Panc1 (cell line): ENCODE data around the gene KASH5. TPM values are rescaled to one million over a fixed set of nuclear protein-coding genes. Genes with fewer than 3 reads are reported as not detected.

Experiments
- ATAC-seq: fragments of 200-7000 bp; cut with Tn5 transposase; 2 replicates; pipeline ENCODE4 v1.9.1; 2020; ENCODE audit warnings: mild to moderate bottlenecking, moderate library complexity
- BruUV-seq: library from RNA; stranded (reverse); fragments of 400-500 nt; replicated peaks from 2 replicates; lab custom pipeline; 2021; lab: Mats Ljungman, UMichigan
- CTCF ChIA-PET: fragments of 300-600 bp; sonication (Branson Sonifier 250); formaldehyde crosslinking; loops from one replicate; lab custom pipeline; 2022; ENCODE audit warnings: antibody characterized with exemption; lab: Charles Lee
- POLR2A ChIA-PET: fragments of 300-600 bp; sonication (Branson Sonifier 250); formaldehyde crosslinking; loops from one replicate; lab custom pipeline; 2022; ENCODE audit warnings: antibody characterized with exemption; lab: Charles Lee
- DNase-seq: peaks from one replicate; pipeline ENCODE4 v3.0.0-alpha.2; 2010; ENCODE audit warnings: low read depth, low spot score
- H3K27ac ChIP-seq: 2 replicates; pipeline ENCODE4 v1.5.1; 2011; ENCODE audit warnings: mild to moderate bottlenecking, low read length, inconsistent platforms
- H3K27me3 ChIP-seq: fragments of 200-500 bp; sonication (Bioruptor generic); 2 replicates; pipeline ENCODE4 v1.6.0; 2014; ENCODE audit warnings: low read length, inconsistent platforms; ENCODE audit not compliant: control insufficient read depth, insufficient read depth
- H3K36me3 ChIP-seq: fragments of 200-500 bp; sonication (Bioruptor generic); 2 replicates; pipeline ENCODE4 v1.5.1; 2014; ENCODE audit warnings: inconsistent platforms, mild to moderate bottlenecking, low read length, moderate library complexity; ENCODE audit not compliant: control insufficient read depth, insufficient read depth
- H3K4me1 ChIP-seq: 2 replicates; pipeline ENCODE4 v1.5.1; 2011; ENCODE audit warnings: inconsistent platforms, mild to moderate bottlenecking, low read length, moderate library complexity; ENCODE audit not compliant: control insufficient read depth, insufficient read depth
- H3K4me3 ChIP-seq, 2 experiments: 2 replicates each; pipeline ENCODE4 v1.5.1; 2011 to 2012; ENCODE audit warnings: low read depth in 2 of 2, low read length in 2 of 2, mild to moderate bottlenecking in 2 of 2, inconsistent platforms in 1 of 2, moderate library complexity in 1 of 2
- H3K9me3 ChIP-seq: fragments of 200-500 bp; sonication (Bioruptor generic); 2 replicates; pipeline ENCODE4 v1.5.1; 2014; ENCODE audit warnings: low read depth, mild to moderate bottlenecking, inconsistent platforms, low read length, moderate library complexity; ENCODE audit not compliant: control insufficient read depth, insufficient read depth
- CTCF ChIP-seq: fragments of 450-650 bp; IDR thresholded peaks from 2 replicates; pipeline ENCODE4 v1.5.1; 2017; ENCODE audit warnings: mild to moderate bottlenecking
- POLR2AphosphoS5 ChIP-seq: IDR thresholded peaks from 2 replicates; pipeline ENCODE4 v1.6.1; 2012; ENCODE audit warnings: mild to moderate bottlenecking, low read depth, low read length, moderate library complexity
- REST ChIP-seq, 2 experiments: IDR thresholded peaks; 2 replicates each; pipeline ENCODE4 v1.6.1; 2011 to 2012; ENCODE audit warnings: low read depth in 2 of 2, control low read depth in 1 of 2, low read length in 1 of 2, mild to moderate bottlenecking in 1 of 2, moderate library complexity in 1 of 2; ENCODE audit not compliant: insufficient read depth in 1 of 2
- SIN3A ChIP-seq: IDR thresholded peaks from 2 replicates; pipeline ENCODE4 v1.6.1; 2012; ENCODE audit warnings: low read depth, mild to moderate bottlenecking, low read length, moderate library complexity, borderline replicate concordance; ENCODE audit not compliant: insufficient read depth
- TCF7L2 ChIP-seq: IDR thresholded peaks from 2 replicates; pipeline ENCODE4 v1.6.1; 2011; ENCODE audit warnings: mild to moderate bottlenecking, low read depth, low read length, inconsistent platforms
- in situ Hi-C: cut with HindIII; loops from 2 replicates; pipeline ENCODE4 v1.10.0; 2016; ENCODE audit warnings: low sequenced_read_pairs, low pct_unique_long_range_greater_than_20kb
- intact Hi-C: fragments of 100-400 bp; cut with micrococcal nuclease; formaldehyde crosslinking; loops from one replicate; pipeline ENCODE4 v1.10.0; 2022; ENCODE audit not compliant: unreplicated experiment
- total RNA-seq: library from RNA; stranded (reverse); gene quantifications from one replicate; pipeline ENCODE4 v1.2.1, GENCODE V29; 2021; ENCODE audit not compliant: unreplicated experiment

Gene KASH5
- total RNA-seq, 1 experiment from 2014 or later = not detected

- ChIA-PET CTCF (no interaction called here), POLR2A (interaction anchor here (0.6 kb wide), 1 partner anchor 9 kb away, joined by 7 read pairs; no protein-coding TSS in a partner anchor)
- no peak for DNase-seq
- no peaks in the 10 kb centered on the region for H3K27me3 ChIP-seq
- no peaks in the 10 kb centered on the region; the same call in 1 of the 2 replicates for H3K4me1 ChIP-seq
- intact Hi-C loops = no loop called here
- no peaks in the 10 kb centered on the region for H3K9me3 ChIP-seq
- TF ChIP-seq POLR2AphosphoS5 = no peak
- no peak for TF ChIP-seq CTCF
- TF ChIP-seq SIN3A = no peak
- TF ChIP-seq TCF7L2 = no peak
- TF ChIP-seq REST (IDR thresholded peaks at IDR 0.05; ENCODE audit: insufficient read depth in 1 of 2, low read depth in 2 of 2, low read length in 1 of 2) = no peak
- peak overlapping the region; percentile 77 for H3K27ac ChIP-seq
- no TSS peak for BruUV-seq
- H3K4me3 ChIP-seq = peak overlapping the region; percentile 60 to 77
- H3K36me3 ChIP-seq = peaks cover 3% of the 10 kb centered on the region; the same call in 1 of the 2 replicates
- ATAC-seq = peak; percentile 23
- in situ Hi-C loops = no loop called here
Measured at GRCh38 chr19:49362929-49363267, 25.2 kb upstream of the KASH5 start.

- BruUV-seq = no TSS peak
- in situ Hi-C loops = no loop called here
Measured at GRCh38 chr19:49363268-49364082, 24.6 kb upstream of the KASH5 start, which contains the start of gene DKKL1. Gene DKKL1 (plus strand): TSS chr19:49363877. CDS start chr19:49363999, 122 bp downstream.

More at GRCh38 chr19:49363268-49364082, 24.6 kb upstream of the KASH5 start, which contains the start of gene DKKL1:
- DNase-seq (peak; percentile 94), ATAC-seq (peak; percentile 93)
- CTCF ChIA-PET = interaction anchor here (0.6 kb wide), 1 partner anchor 24 kb away, joined by 4 read pairs; no protein-coding TSS in a partner anchor
- POLR2A ChIA-PET = no interaction called here
- Histone ChIP-seq H3K27me3 (no peaks in the 10 kb centered on the region), H3K4me1 (no peaks in the 10 kb centered on the region; the same call in 1 of the 2 replicates), H3K36me3 (peaks cover 3% of the 10 kb centered on the region; the same call in 1 of the 2 replicates), H3K27ac (peak within 1 kb of the TSS; percentile 78), H3K4me3 (peak within 1 kb of the TSS; percentile 60 to 77), H3K9me3 (no peaks in the 10 kb centered on the region; the same call in 1 of the 2 replicates)
- TF ChIP-seq CTCF (no peak; the same call in 1 of the 2 replicates), POLR2AphosphoS5 (no peak), TCF7L2 (no peak), SIN3A (no peak), REST (IDR thresholded peaks at IDR 0.05; ENCODE audit: insufficient read depth in 1 of 2, low read depth in 2 of 2, low read length in 1 of 2) (no peak)
- intact Hi-C loops = no loop called here
